Suprapubic skin (tissue), 4 donors: ENCODE results near the gene FAXDC2. TPM values are rescaled to one million over a fixed set of nuclear protein-coding genes. Genes with fewer than 3 reads are reported as not detected.

Experiments
- DNase-seq, 2 donors: peaks; one replicate each; pipeline ENCODE4 v3.0.0-alpha.2; 2019; ENCODE audit warnings: low spot score in 2 of 2
- H3K27ac ChIP-seq: fragments of 200-600 bp; sonication (generic); one replicate; pipeline ENCODE4 v1.5.1; 2019
- H3K27me3 ChIP-seq: fragments of 200-600 bp; sonication (generic); one replicate; pipeline ENCODE4 v1.5.1; 2019
- H3K36me3 ChIP-seq: fragments of 200-600 bp; sonication (generic); one replicate; pipeline ENCODE4 v1.5.1; 2019
- H3K4me1 ChIP-seq: fragments of 200-600 bp; sonication (generic); one replicate; pipeline ENCODE4 v1.5.1; 2019
- H3K4me3 ChIP-seq: fragments of 200-600 bp; sonication (generic); one replicate; pipeline ENCODE4 v1.5.1; 2019; ENCODE audit warnings: mild to moderate bottlenecking
- H3K9me3 ChIP-seq: fragments of 200-600 bp; sonication (generic); one replicate; pipeline ENCODE4 v1.5.1; 2019
- CTCF ChIP-seq, 2 donors: fragments of 200-600 bp in 1 of 2; fragments of 450-650 bp in 1 of 2; sonication (generic) in 1 of 2; IDR thresholded peaks; one replicate each; pipeline ENCODE4 v1.5.1; 2016 to 2019; ENCODE audit warnings: antibody characterized with exemption in 2 of 2, mild to moderate bottlenecking in 1 of 2, moderate library complexity in 1 of 2
- EP300 ChIP-seq: sonication (generic); formaldehyde crosslinking; IDR thresholded peaks from one replicate; pipeline ENCODE4 v1.6.1; 2017; ENCODE audit warnings: antibody characterized with exemption
- POLR2A ChIP-seq, 2 donors: fragments of 450-650 bp; IDR thresholded peaks; one replicate each; pipeline ENCODE4 v1.6.1; 2017; ENCODE audit warnings: antibody characterized with exemption in 2 of 2, mild to moderate bottlenecking in 2 of 2, moderate library complexity in 2 of 2
- POLR2AphosphoS5 ChIP-seq, 3 donors: sonication (generic); formaldehyde crosslinking; IDR thresholded peaks; one replicate each; pipeline ENCODE4 v1.6.1; 2017; ENCODE audit warnings: antibody characterized with exemption in 3 of 3
- WGBS: methylation state at CpG from one replicate; pipeline ENCODE4 v1.1.5; 2018; 5-methylcytosine and 5-hydroxymethylcytosine counted together
- total RNA-seq, 4 donors: library from RNA; depleted of rRNA; stranded (reverse); fragments of >200 nt; gene quantifications; one replicate each; pipeline ENCODE4 v1.1.0, GENCODE V29; 2016

Gene FAXDC2
- total RNA-seq, 4 donors from 2014 or later = 27.1 to 62.1 (median 40.8) TPM

GRCh38 chr5:154831451-154831850 lies 19.0 kb downstream of the FAXDC2 start:
- 84% methylated on average over 7 of the region's 7 CpGs for WGBS
- TF ChIP-seq POLR2A (IDR thresholded peaks at IDR 0.05) (no peak), CTCF (IDR thresholded peaks at IDR 0.05) (no peak), POLR2AphosphoS5 (IDR thresholded peaks at IDR 0.05) (no peak), EP300 (no peak)
- H3K4me3 ChIP-seq = no peak overlapping the region
- H3K4me1 ChIP-seq = peaks cover 39% of the 10 kb centered on the region
- no peaks in the 10 kb centered on the region for H3K27me3 ChIP-seq
- peaks cover 45% of the 10 kb centered on the region for H3K36me3 ChIP-seq
- no peak for DNase-seq
- no peak overlapping the region for H3K27ac ChIP-seq
- H3K9me3 ChIP-seq = no peaks in the 10 kb centered on the region

GRCh38 chr5:154830596-154830995 lies 19.8 kb downstream of the FAXDC2 start:
- Histone ChIP-seq H3K4me1 (peaks cover 33% of the 10 kb centered on the region), H3K4me3 (no peak overlapping the region), H3K36me3 (peaks cover 45% of the 10 kb centered on the region), H3K27ac (peak overlapping the region; percentile 76), H3K27me3 (no peaks in the 10 kb centered on the region), H3K9me3 (no peaks in the 10 kb centered on the region)
- TF ChIP-seq POLR2A (IDR thresholded peaks at IDR 0.05) = no peak
- TF ChIP-seq POLR2AphosphoS5 (IDR thresholded peaks at IDR 0.05) = no peak
- TF ChIP-seq CTCF (IDR thresholded peaks at IDR 0.05) = no peak
- no peak for TF ChIP-seq EP300
- DNase-seq = no peak
- 69% methylated on average over 4 of the region's 4 CpGs for WGBS

- H3K27me3 ChIP-seq = no peaks in the 10 kb centered on the region
- H3K36me3 ChIP-seq = peaks cover 45% of the 10 kb centered on the region
- DNase-seq = no peak
- H3K4me3 ChIP-seq = no peak overlapping the region
- H3K27ac ChIP-seq = peak overlapping the region; percentile 76
- 80% methylated on average over 7 of the region's 7 CpGs for WGBS
- H3K4me1 ChIP-seq = peaks cover 29% of the 10 kb centered on the region
- H3K9me3 ChIP-seq = no peaks in the 10 kb centered on the region
- TF ChIP-seq POLR2AphosphoS5 (IDR thresholded peaks at IDR 0.05) (no peak), EP300 (no peak)
Measured at GRCh38 chr5:154830219-154830595, 20.2 kb downstream of the FAXDC2 start.

- TF ChIP-seq POLR2AphosphoS5 (IDR thresholded peaks at IDR 0.05) (no peak), EP300 (no peak), POLR2A (IDR thresholded peaks at IDR 0.05) (no peak), CTCF (IDR thresholded peaks at IDR 0.05) (no peak)
- DNase-seq = no peak
- 70% methylated on average over 4 of the region's 4 CpGs for WGBS
Measured at GRCh38 chr5:154829589-154830218, 20.7 kb downstream of the FAXDC2 start.

GRCh38 chr5:154829181-154829588 lies 21.2 kb downstream of the FAXDC2 start:
- WGBS = 86% methylated on average over 2 of the region's 2 CpGs
- Histone ChIP-seq H3K4me3 (no peak overlapping the region), H3K27me3 (no peaks in the 10 kb centered on the region), H3K4me1 (peaks cover 19% of the 10 kb centered on the region), H3K27ac (peak overlapping the region; percentile 76), H3K9me3 (no peaks in the 10 kb centered on the region), H3K36me3 (peaks cover 48% of the 10 kb centered on the region)
- DNase-seq = no peak
- TF ChIP-seq POLR2AphosphoS5 (IDR thresholded peaks at IDR 0.05) = no peak
- TF ChIP-seq CTCF (IDR thresholded peaks at IDR 0.05) = no peak
- no peak for TF ChIP-seq EP300
- TF ChIP-seq POLR2A (IDR thresholded peaks at IDR 0.05) = no peak

More at GRCh38 chr5:154829589-154830218, 20.7 kb downstream of the FAXDC2 start:
- Histone ChIP-seq H3K9me3 (no peaks in the 10 kb centered on the region), H3K4me3 (no peak overlapping the region), H3K27me3 (no peaks in the 10 kb centered on the region), H3K4me1 (peaks cover 24% of the 10 kb centered on the region), H3K27ac (peak overlapping the region; percentile 76), H3K36me3 (peaks cover 45% of the 10 kb centered on the region)
